Left ventricle myocardium inferior (tissue), 1 donor: ENCODE data around the gene ESR2. TPM values are rescaled to one million over a fixed set of nuclear protein-coding genes. Genes with fewer than 3 reads are reported as not detected.

Experiments
- DNase-seq: peaks from one replicate; pipeline ENCODE4 v3.0.0-alpha.2; 2020
- H3K27ac ChIP-seq: fragments of 200-600 bp; replicated peaks from 2 replicates; pipeline ENCODE4 v1.8.0; 2021
- H3K27me3 ChIP-seq: fragments of 200-600 bp; 2 replicates; pipeline ENCODE4 v1.8.0; 2021; ENCODE audit warnings: low read depth
- H3K36me3 ChIP-seq: fragments of 200-600 bp; 2 replicates; pipeline ENCODE4 v1.8.0; 2021
- H3K4me1 ChIP-seq: fragments of 200-600 bp; 2 replicates; pipeline ENCODE4 v1.8.0; 2021
- H3K4me3 ChIP-seq: fragments of 200-600 bp; 2 replicates; pipeline ENCODE4 v1.8.0; 2021; ENCODE audit warnings: mild to moderate bottlenecking, moderate library complexity
- H3K9me3 ChIP-seq: fragments of 200-600 bp; replicated peaks from 2 replicates; pipeline ENCODE4 v1.8.0; 2021
- intact Hi-C: fragments of 100-400 bp; cut with micrococcal nuclease; formaldehyde crosslinking; loops from one replicate; pipeline ENCODE4 v1.11.0; 2022
- total RNA-seq: library from RNA; stranded (reverse); fragmentation: NEBNext Ultra II Directional; extraction: Animal tissue kit (Norgen Biotek cat#: 25700); gene quantifications from one replicate; pipeline ENCODE4 v1.2.1, GENCODE V29; 2021
- TF ChIP-seq, protein P1 (sequence below): fragments of 200-600 bp; IDR thresholded peaks from 2 replicates; pipeline ENCODE4 v1.8.0; 2021; ENCODE audit warnings: antibody characterized with exemption, mild to moderate bottlenecking, borderline replicate concordance
- donor health status: DM: no; HTN: yes; CAD: no; lungs with severe emphysema.

The ESR2 gene
- total RNA-seq, 1 donor from 2014 or later = 1.0 TPM

GRCh38 chr14:64117671-64118402, 176.3 kb downstream of the ESR2 start:
- intact Hi-C loops = no loop called here
- Histone ChIP-seq H3K27ac (peak overlapping the region; percentile 85), H3K27me3 (no peaks in the 10 kb centered on the region), H3K4me1 (peaks cover 33% of the 10 kb centered on the region), H3K9me3 (no peaks in the 10 kb centered on the region), H3K36me3 (peaks cover 53% of the 10 kb centered on the region), H3K4me3 (no peak overlapping the region)
- peak; percentile 62 for DNase-seq
- TF ChIP-seq, protein P1, sequence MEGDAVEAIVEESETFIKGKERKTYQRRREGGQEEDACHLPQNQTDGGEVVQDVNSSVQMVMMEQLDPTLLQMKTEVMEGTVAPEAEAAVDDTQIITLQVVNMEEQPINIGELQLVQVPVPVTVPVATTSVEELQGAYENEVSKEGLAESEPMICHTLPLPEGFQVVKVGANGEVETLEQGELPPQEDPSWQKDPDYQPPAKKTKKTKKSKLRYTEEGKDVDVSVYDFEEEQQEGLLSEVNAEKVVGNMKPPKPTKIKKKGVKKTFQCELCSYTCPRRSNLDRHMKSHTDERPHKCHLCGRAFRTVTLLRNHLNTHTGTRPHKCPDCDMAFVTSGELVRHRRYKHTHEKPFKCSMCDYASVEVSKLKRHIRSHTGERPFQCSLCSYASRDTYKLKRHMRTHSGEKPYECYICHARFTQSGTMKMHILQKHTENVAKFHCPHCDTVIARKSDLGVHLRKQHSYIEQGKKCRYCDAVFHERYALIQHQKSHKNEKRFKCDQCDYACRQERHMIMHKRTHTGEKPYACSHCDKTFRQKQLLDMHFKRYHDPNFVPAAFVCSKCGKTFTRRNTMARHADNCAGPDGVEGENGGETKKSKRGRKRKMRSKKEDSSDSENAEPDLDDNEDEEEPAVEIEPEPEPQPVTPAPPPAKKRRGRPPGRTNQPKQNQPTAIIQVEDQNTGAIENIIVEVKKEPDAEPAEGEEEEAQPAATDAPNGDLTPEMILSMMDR = peak; percentile 18

GRCh38 chr14:64115401-64115800, 178.8 kb downstream of the ESR2 start:
- peaks cover 35% of the 10 kb centered on the region for H3K36me3 ChIP-seq
- H3K4me3 ChIP-seq = no peak overlapping the region
- DNase-seq = no peak
- TF ChIP-seq, protein P1 = no peak
- intact Hi-C loops = no loop called here
- no peak overlapping the region for H3K27ac ChIP-seq
- H3K4me1 ChIP-seq = peaks cover 35% of the 10 kb centered on the region
- H3K27me3 ChIP-seq = no peaks in the 10 kb centered on the region
- H3K9me3 ChIP-seq = no peaks in the 10 kb centered on the region

- H3K4me1 ChIP-seq = peaks cover 35% of the 10 kb centered on the region
- DNase-seq = no peak
- intact Hi-C loops = no loop called here
- peaks cover 32% of the 10 kb centered on the region for H3K36me3 ChIP-seq
- H3K4me3 ChIP-seq = no peak overlapping the region
- TF ChIP-seq, protein P1 = no peak
- no peak overlapping the region for H3K27ac ChIP-seq
- H3K9me3 ChIP-seq = no peaks in the 10 kb centered on the region
- H3K27me3 ChIP-seq = no peaks in the 10 kb centered on the region
These were observed 179.4 kb downstream of the ESR2 start for GRCh38 chr14:64114796-64115195.

DNA sequence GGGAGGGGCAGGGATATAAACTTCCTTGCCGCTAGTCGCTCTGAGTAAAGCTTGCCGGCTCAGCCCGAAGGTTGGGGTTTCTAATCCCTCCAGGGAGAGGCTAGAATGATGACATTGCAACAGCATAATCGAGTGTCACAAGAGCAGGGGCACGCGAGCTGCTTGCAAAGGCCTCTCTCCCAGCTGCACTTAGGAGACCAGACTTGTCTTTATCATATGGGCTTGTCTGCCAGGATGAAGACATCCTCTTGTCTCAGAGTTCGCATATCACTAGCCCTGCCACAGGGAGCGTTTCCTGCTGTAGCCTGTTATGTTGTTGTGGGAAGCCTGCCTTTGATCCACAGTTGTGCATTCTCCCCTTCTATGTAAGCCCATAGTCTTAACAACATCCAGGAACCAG, 180.0 kb downstream of the ESR2 start:
- DNase-seq = no peak
- TF ChIP-seq, protein P1 = no peak
- H3K27ac ChIP-seq = peak overlapping the region; percentile 64
- intact Hi-C loops = no loop called here
- H3K9me3 ChIP-seq = no peaks in the 10 kb centered on the region
- H3K4me1 ChIP-seq = peaks cover 35% of the 10 kb centered on the region
- peaks cover 27% of the 10 kb centered on the region for H3K36me3 ChIP-seq
- no peak overlapping the region for H3K4me3 ChIP-seq
- no peaks in the 10 kb centered on the region for H3K27me3 ChIP-seq

- DNase-seq = no peak
- Histone ChIP-seq H3K27me3 (no peaks in the 10 kb centered on the region), H3K4me3 (peak overlapping the region; percentile 34), H3K9me3 (no peaks in the 10 kb centered on the region), H3K4me1 (peaks cover 27% of the 10 kb centered on the region), H3K36me3 (peaks cover 34% of the 10 kb centered on the region), H3K27ac (peak overlapping the region; percentile 64)
- intact Hi-C loops = no loop called here
- TF ChIP-seq, protein P1 = no peak
These were observed 181.1 kb downstream of the ESR2 start for GRCh38 chr14:64112867-64113678.
